ENCODE data around the gene IL1RAPL1.

Gene IL1RAPL1

DNA sequence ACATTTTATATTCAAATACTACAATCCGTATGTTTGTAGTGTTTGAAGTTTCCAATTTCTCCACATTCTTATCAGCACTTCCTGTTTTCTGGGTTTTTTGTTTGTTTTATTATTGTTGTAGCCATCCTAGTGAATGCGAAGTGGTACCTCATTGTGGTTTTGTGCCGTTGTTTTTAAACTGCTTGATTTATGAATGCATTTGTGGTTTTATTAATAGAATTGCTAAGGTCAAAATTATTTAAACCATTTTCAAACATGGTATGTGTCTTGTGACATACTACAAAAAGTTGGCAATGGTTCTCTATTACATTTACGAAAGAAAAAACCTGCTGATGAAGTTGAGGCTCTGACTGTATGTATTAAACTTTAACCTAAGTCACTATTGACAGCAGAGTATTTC is 848.1 kb downstream of the IL1RAPL1 start:
- in situ Hi-C loops (cut with MboI; ENCODE audit: low sequenced_read_pairs, unreplicated experiment): no loop called here
- TF ChIP-seq, protein P1, sequence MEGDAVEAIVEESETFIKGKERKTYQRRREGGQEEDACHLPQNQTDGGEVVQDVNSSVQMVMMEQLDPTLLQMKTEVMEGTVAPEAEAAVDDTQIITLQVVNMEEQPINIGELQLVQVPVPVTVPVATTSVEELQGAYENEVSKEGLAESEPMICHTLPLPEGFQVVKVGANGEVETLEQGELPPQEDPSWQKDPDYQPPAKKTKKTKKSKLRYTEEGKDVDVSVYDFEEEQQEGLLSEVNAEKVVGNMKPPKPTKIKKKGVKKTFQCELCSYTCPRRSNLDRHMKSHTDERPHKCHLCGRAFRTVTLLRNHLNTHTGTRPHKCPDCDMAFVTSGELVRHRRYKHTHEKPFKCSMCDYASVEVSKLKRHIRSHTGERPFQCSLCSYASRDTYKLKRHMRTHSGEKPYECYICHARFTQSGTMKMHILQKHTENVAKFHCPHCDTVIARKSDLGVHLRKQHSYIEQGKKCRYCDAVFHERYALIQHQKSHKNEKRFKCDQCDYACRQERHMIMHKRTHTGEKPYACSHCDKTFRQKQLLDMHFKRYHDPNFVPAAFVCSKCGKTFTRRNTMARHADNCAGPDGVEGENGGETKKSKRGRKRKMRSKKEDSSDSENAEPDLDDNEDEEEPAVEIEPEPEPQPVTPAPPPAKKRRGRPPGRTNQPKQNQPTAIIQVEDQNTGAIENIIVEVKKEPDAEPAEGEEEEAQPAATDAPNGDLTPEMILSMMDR (IDR thresholded peaks at IDR 0.05; ENCODE audit: borderline replicate concordance, control extremely low read depth, extremely low read depth, insufficient read depth, missing control alignments): no peak
- no peak for DNase-seq (ENCODE audit: low spot score)

DNA sequence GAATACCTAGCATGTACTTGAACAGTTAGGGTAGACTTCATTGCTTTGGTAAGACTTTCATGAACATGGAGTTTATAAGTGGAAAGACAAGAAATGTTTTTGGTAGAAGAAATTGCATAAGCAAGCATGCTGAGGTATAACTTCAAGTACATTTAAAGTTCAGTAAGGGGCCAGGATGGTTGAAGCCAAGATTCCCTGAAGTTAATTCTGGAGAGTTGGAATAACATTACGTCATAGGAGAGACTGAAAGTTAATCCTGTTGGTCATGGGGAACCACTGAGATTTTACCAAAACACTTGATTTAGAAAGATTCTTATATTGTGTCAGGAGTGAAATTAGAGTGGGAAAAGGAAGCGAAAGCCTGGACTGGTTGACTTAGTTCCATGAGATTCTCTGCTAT is 860.6 kb downstream of the IL1RAPL1 start:
- TF ChIP-seq, protein P1 (IDR thresholded peaks at IDR 0.05; ENCODE audit: borderline replicate concordance, control extremely low read depth, extremely low read depth, insufficient read depth, missing control alignments): no peak
- in situ Hi-C loops (cut with MboI; ENCODE audit: low sequenced_read_pairs, unreplicated experiment): no loop called here
- DNase-seq (ENCODE audit: low spot score): no peak

GRCh38 chrX:29453333-29453732 is 866.1 kb downstream of the IL1RAPL1 start:
- DNase-seq (ENCODE audit: low spot score): no peak
- TF ChIP-seq, protein P1 (IDR thresholded peaks at IDR 0.05; ENCODE audit: borderline replicate concordance, control extremely low read depth, extremely low read depth, insufficient read depth, missing control alignments): no peak
- in situ Hi-C loops (cut with MboI; ENCODE audit: low sequenced_read_pairs, unreplicated experiment): no loop called here

- TF ChIP-seq, protein P1 (IDR thresholded peaks at IDR 0.05; ENCODE audit: borderline replicate concordance, control extremely low read depth, extremely low read depth, insufficient read depth, missing control alignments): no peak
Observed at GRCh38 chrX:29455702-29456101, 868.5 kb downstream of the IL1RAPL1 start.

DNA sequence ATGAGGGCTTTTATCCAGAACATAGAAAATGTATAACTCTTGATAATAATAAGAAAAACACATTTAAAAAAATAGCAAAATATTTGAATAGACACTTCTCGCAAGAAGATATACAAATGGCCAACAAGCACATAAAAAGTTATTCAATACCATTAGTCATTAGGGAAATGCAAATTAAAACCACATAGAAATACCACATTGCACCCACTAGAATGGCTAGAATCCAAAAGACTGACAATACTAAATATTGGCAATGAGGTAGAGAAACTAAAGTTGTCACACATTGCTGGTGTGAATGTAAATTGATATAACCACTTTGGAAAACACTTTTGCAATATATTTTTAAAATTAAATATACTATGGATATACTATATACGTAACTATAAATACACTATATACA is 873.8 kb downstream of the IL1RAPL1 start:
- TF ChIP-seq, protein P1 (IDR thresholded peaks at IDR 0.05; ENCODE audit: borderline replicate concordance, control extremely low read depth, extremely low read depth, insufficient read depth, missing control alignments): no peak
- DNase-seq (ENCODE audit: low spot score): no peak
- in situ Hi-C loops (cut with MboI; ENCODE audit: low sequenced_read_pairs, unreplicated experiment): no loop called here

More at GRCh38 chrX:29455702-29456101, 868.5 kb downstream of the IL1RAPL1 start:
- DNase-seq (ENCODE audit: low spot score): no peak
- in situ Hi-C loops (cut with MboI; ENCODE audit: low sequenced_read_pairs, unreplicated experiment): no loop called here

- DNase-seq (ENCODE audit: low spot score): no peak
- TF ChIP-seq, protein P1 (IDR thresholded peaks at IDR 0.05; ENCODE audit: borderline replicate concordance, control extremely low read depth, extremely low read depth, insufficient read depth, missing control alignments): no peak
- in situ Hi-C loops (cut with MboI; ENCODE audit: low sequenced_read_pairs, unreplicated experiment): no loop called here
Observed at GRCh38 chrX:29466456-29466855, 879.2 kb downstream of the IL1RAPL1 start.

All from GM13976 (cell line).